Panc1 (cell line): ENCODE data around the gene ZNF124. TPM values are rescaled to one million over a fixed set of nuclear protein-coding genes. Genes with fewer than 3 reads are reported as not detected.
"Not testable (repeated sequence)": the region's sequence is repeated elsewhere in the genome, so short reads cannot be mapped to it uniquely, and the experiment has no call there.

Experiments
- ATAC-seq: fragments of 200-7000 bp; cut with Tn5 transposase; 2 replicates; pipeline ENCODE4 v1.9.1; 2020; ENCODE audit warnings: mild to moderate bottlenecking, moderate library complexity
- Bru-seq: library from RNA; stranded (reverse); fragments of 400-500 nt; gene quantifications from one replicate; lab custom pipeline; 2021; lab: Mats Ljungman, UMichigan
- BruChase-seq, 2 experiments: library from RNA; stranded (reverse); fragments of 400-500 nt; gene quantifications; one replicate each; lab custom pipeline; 2021; lab: Mats Ljungman, UMichigan
- BruUV-seq: library from RNA; stranded (reverse); fragments of 400-500 nt; replicated peaks from 2 replicates; lab custom pipeline; 2021; lab: Mats Ljungman, UMichigan
- CTCF ChIA-PET: fragments of 300-600 bp; sonication (Branson Sonifier 250); formaldehyde crosslinking; loops from one replicate; lab custom pipeline; 2022; ENCODE audit warnings: antibody characterized with exemption; lab: Charles Lee
- POLR2A ChIA-PET: fragments of 300-600 bp; sonication (Branson Sonifier 250); formaldehyde crosslinking; loops from one replicate; lab custom pipeline; 2022; ENCODE audit warnings: antibody characterized with exemption; lab: Charles Lee
- DNase-seq: peaks from one replicate; pipeline ENCODE4 v3.0.0-alpha.2; 2010; ENCODE audit warnings: low read depth, low spot score
- H3K27ac ChIP-seq: 2 replicates; pipeline ENCODE4 v1.5.1; 2011; ENCODE audit warnings: mild to moderate bottlenecking, low read length, inconsistent platforms
- H3K27me3 ChIP-seq: fragments of 200-500 bp; sonication (Bioruptor generic); 2 replicates; pipeline ENCODE4 v1.6.0; 2014; ENCODE audit warnings: low read length, inconsistent platforms; ENCODE audit not compliant: control insufficient read depth, insufficient read depth
- H3K36me3 ChIP-seq: fragments of 200-500 bp; sonication (Bioruptor generic); 2 replicates; pipeline ENCODE4 v1.5.1; 2014; ENCODE audit warnings: inconsistent platforms, mild to moderate bottlenecking, low read length, moderate library complexity; ENCODE audit not compliant: control insufficient read depth, insufficient read depth
- H3K4me1 ChIP-seq: 2 replicates; pipeline ENCODE4 v1.5.1; 2011; ENCODE audit warnings: inconsistent platforms, mild to moderate bottlenecking, low read length, moderate library complexity; ENCODE audit not compliant: control insufficient read depth, insufficient read depth
- H3K4me3 ChIP-seq, 2 experiments: 2 replicates each; pipeline ENCODE4 v1.5.1; 2011 to 2012; ENCODE audit warnings: low read depth in 2 of 2, low read length in 2 of 2, mild to moderate bottlenecking in 2 of 2, inconsistent platforms in 1 of 2, moderate library complexity in 1 of 2
- H3K9me3 ChIP-seq: fragments of 200-500 bp; sonication (Bioruptor generic); 2 replicates; pipeline ENCODE4 v1.5.1; 2014; ENCODE audit warnings: low read depth, mild to moderate bottlenecking, inconsistent platforms, low read length, moderate library complexity; ENCODE audit not compliant: control insufficient read depth, insufficient read depth
- CTCF ChIP-seq: fragments of 450-650 bp; IDR thresholded peaks from 2 replicates; pipeline ENCODE4 v1.5.1; 2017; ENCODE audit warnings: mild to moderate bottlenecking
- POLR2AphosphoS5 ChIP-seq: IDR thresholded peaks from 2 replicates; pipeline ENCODE4 v1.6.1; 2012; ENCODE audit warnings: mild to moderate bottlenecking, low read depth, low read length, moderate library complexity
- SIN3A ChIP-seq: IDR thresholded peaks from 2 replicates; pipeline ENCODE4 v1.6.1; 2012; ENCODE audit warnings: low read depth, mild to moderate bottlenecking, low read length, moderate library complexity, borderline replicate concordance; ENCODE audit not compliant: insufficient read depth
- TCF7L2 ChIP-seq: IDR thresholded peaks from 2 replicates; pipeline ENCODE4 v1.6.1; 2011; ENCODE audit warnings: mild to moderate bottlenecking, low read depth, low read length, inconsistent platforms
- in situ Hi-C: cut with HindIII; loops from 2 replicates; pipeline ENCODE4 v1.10.0; 2016; ENCODE audit warnings: low sequenced_read_pairs, low pct_unique_long_range_greater_than_20kb
- intact Hi-C: fragments of 100-400 bp; cut with micrococcal nuclease; formaldehyde crosslinking; loops from one replicate; pipeline ENCODE4 v1.10.0; 2022; ENCODE audit not compliant: unreplicated experiment
- long read RNA-seq: library from polyadenylated mRNA; unstranded; transcript quantifications from one replicate; pipeline ENCODE4 v2.0.0, GENCODE V29; 2021; ENCODE audit not compliant: unreplicated experiment
- polyA plus RNA-seq: library from polyadenylated mRNA; unstranded; fragments of >200 nt; gene quantifications from one replicate; pipeline ENCODE4 v1.2.1, GENCODE V29; 2012; ENCODE audit warnings: missing spikeins; ENCODE audit not compliant: insufficient read length
- total RNA-seq: library from RNA; stranded (reverse); gene quantifications from one replicate; pipeline ENCODE4 v1.2.1, GENCODE V29; 2021; ENCODE audit not compliant: unreplicated experiment
- TF ChIP-seq, protein P1 (sequence below), 2 experiments: IDR thresholded peaks; 2 replicates each; pipeline ENCODE4 v1.6.1; 2011 to 2012; ENCODE audit warnings: low read depth in 2 of 2, control low read depth in 1 of 2, low read length in 1 of 2, mild to moderate bottlenecking in 1 of 2, moderate library complexity in 1 of 2; ENCODE audit not compliant: insufficient read depth in 1 of 2

The ZNF124 gene
- total RNA-seq (18.6 TPM), Bru-seq, nascent RNA (percentile 83 among the genes with signal in this experiment), BruChase-seq, experiment 1, labeled RNA remaining after a 2-hour chase (percentile 88 among the genes with signal in this experiment), BruChase-seq, experiment 2, labeled RNA remaining after a 6-hour chase (percentile 78 among the genes with signal in this experiment)
- 4.2 TPM for polyA plus RNA-seq
- long read RNA-seq, transcript ZNF124-201 (4 exons, 1,674 nt) = major isoform, 14 of 25 reads
- long read RNA-seq, partial matches to known transcripts = 0 of 25 reads
- long read RNA-seq, other reads (novel, unspliced or antisense) = 4 of 25 reads

- H3K27me3 ChIP-seq, in situ Hi-C loops, DNase-seq, H3K27ac ChIP-seq, H3K9me3 ChIP-seq, intact Hi-C loops, H3K4me1 ChIP-seq, H3K36me3 ChIP-seq, BruUV-seq, CTCF ChIA-PET, POLR2A ChIA-PET: not testable (repeated sequence)
- H3K4me3 ChIP-seq = 0 out of 4 replicates have a peak within 1 kb of the TSS, but pooled peaks of 1 of the 2 experiments have one; percentile 7
- peak; percentile 99 for ATAC-seq
Observed at GRCh38 chr1:247171875-247172563, at the start of gene ZNF124. Gene ZNF124 (minus strand): TSS chr1:247172020. CDS start chr1:247171877, 143 bp downstream.

DNA sequence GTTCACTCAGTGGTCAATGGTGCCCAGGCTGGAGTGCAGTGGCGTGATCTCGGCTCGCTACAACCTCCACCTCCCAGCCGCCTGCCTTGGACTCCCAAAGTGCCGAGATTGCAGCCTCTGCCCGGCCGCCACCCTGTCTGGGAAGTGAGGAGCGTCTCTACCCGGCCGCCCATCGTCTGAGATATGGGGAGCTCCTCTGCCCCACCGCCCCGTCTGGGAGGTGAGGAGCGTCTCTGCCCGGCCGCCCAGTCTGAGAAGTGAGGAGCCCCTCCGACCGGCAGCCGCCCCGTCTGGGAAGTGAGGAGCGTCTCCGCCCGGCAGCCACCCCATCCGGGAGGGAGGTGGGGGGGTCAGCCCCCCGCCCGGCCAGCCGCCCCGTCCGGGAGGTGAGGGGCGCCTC, 48.5 kb upstream of the ZNF124 start:
- ATAC-seq, DNase-seq, H3K9me3 ChIP-seq, POLR2A ChIA-PET, intact Hi-C loops, CTCF ChIA-PET, H3K36me3 ChIP-seq, H3K27ac ChIP-seq, H3K4me3 ChIP-seq, BruUV-seq, H3K4me1 ChIP-seq, in situ Hi-C loops, H3K27me3 ChIP-seq: not testable (repeated sequence)

GRCh38 chr1:247218121-247218651, 46.4 kb upstream of the ZNF124 start:
- H3K9me3 ChIP-seq = no peaks in the 10 kb centered on the region
- intact Hi-C loops (loop anchor here (10.0 kb wide), 1 partner anchor 117 kb away; the partner anchor contains the start of gene ZNF496), in situ Hi-C loops (no loop called here)
- TF ChIP-seq, protein P1, sequence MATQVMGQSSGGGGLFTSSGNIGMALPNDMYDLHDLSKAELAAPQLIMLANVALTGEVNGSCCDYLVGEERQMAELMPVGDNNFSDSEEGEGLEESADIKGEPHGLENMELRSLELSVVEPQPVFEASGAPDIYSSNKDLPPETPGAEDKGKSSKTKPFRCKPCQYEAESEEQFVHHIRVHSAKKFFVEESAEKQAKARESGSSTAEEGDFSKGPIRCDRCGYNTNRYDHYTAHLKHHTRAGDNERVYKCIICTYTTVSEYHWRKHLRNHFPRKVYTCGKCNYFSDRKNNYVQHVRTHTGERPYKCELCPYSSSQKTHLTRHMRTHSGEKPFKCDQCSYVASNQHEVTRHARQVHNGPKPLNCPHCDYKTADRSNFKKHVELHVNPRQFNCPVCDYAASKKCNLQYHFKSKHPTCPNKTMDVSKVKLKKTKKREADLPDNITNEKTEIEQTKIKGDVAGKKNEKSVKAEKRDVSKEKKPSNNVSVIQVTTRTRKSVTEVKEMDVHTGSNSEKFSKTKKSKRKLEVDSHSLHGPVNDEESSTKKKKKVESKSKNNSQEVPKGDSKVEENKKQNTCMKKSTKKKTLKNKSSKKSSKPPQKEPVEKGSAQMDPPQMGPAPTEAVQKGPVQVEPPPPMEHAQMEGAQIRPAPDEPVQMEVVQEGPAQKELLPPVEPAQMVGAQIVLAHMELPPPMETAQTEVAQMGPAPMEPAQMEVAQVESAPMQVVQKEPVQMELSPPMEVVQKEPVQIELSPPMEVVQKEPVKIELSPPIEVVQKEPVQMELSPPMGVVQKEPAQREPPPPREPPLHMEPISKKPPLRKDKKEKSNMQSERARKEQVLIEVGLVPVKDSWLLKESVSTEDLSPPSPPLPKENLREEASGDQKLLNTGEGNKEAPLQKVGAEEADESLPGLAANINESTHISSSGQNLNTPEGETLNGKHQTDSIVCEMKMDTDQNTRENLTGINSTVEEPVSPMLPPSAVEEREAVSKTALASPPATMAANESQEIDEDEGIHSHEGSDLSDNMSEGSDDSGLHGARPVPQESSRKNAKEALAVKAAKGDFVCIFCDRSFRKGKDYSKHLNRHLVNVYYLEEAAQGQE (IDR thresholded peaks at IDR 0.05; ENCODE audit: insufficient read depth in 1 of 2, low read depth in 2 of 2, low read length in 1 of 2) = no peak
- TF ChIP-seq CTCF = no peak
- TF ChIP-seq TCF7L2 = no peak
- no peak for TF ChIP-seq POLR2AphosphoS5
- no peak for TF ChIP-seq SIN3A
- H3K4me3 ChIP-seq = no peak overlapping the region
- ChIA-PET POLR2A (no interaction called here), CTCF (no interaction called here)
- H3K36me3 ChIP-seq = no peaks in the 10 kb centered on the region
- no peak overlapping the region for H3K27ac ChIP-seq
- H3K27me3 ChIP-seq = peaks cover 6% of the 10 kb centered on the region; the same call in 1 of the 2 replicates
- BruUV-seq = no TSS peak
- H3K4me1 ChIP-seq = no peaks in the 10 kb centered on the region; the same call in 1 of the 2 replicates
- no peak for DNase-seq
- ATAC-seq = no peak
